WI38 (cell line): Measurements from ENCODE around the gene SNCG.

Source experiments
- H3K4me3 ChIP-seq: 2 replicates; pipeline ENCODE4 v1.5.1; 2011; ENCODE audit warnings: low read depth, mild to moderate bottlenecking, control low read depth, low read length
- TF ChIP-seq, protein P1 (sequence below): IDR thresholded peaks from 2 replicates; pipeline ENCODE4 v1.5.1; 2012; ENCODE audit warnings: low read depth, mild to moderate bottlenecking, control low read depth, low read length

SNCG gene

GRCh38 chr10:86962981-86963310 is 4.5 kb downstream of the SNCG start:
- TF ChIP-seq, protein P1, sequence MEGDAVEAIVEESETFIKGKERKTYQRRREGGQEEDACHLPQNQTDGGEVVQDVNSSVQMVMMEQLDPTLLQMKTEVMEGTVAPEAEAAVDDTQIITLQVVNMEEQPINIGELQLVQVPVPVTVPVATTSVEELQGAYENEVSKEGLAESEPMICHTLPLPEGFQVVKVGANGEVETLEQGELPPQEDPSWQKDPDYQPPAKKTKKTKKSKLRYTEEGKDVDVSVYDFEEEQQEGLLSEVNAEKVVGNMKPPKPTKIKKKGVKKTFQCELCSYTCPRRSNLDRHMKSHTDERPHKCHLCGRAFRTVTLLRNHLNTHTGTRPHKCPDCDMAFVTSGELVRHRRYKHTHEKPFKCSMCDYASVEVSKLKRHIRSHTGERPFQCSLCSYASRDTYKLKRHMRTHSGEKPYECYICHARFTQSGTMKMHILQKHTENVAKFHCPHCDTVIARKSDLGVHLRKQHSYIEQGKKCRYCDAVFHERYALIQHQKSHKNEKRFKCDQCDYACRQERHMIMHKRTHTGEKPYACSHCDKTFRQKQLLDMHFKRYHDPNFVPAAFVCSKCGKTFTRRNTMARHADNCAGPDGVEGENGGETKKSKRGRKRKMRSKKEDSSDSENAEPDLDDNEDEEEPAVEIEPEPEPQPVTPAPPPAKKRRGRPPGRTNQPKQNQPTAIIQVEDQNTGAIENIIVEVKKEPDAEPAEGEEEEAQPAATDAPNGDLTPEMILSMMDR: no peak
- no peak overlapping the region for H3K4me3 ChIP-seq

GRCh38 chr10:86963341-86963919 is 5.0 kb downstream of the SNCG start:
- TF ChIP-seq, protein P1: no peak
- no peak overlapping the region for H3K4me3 ChIP-seq

DNA sequence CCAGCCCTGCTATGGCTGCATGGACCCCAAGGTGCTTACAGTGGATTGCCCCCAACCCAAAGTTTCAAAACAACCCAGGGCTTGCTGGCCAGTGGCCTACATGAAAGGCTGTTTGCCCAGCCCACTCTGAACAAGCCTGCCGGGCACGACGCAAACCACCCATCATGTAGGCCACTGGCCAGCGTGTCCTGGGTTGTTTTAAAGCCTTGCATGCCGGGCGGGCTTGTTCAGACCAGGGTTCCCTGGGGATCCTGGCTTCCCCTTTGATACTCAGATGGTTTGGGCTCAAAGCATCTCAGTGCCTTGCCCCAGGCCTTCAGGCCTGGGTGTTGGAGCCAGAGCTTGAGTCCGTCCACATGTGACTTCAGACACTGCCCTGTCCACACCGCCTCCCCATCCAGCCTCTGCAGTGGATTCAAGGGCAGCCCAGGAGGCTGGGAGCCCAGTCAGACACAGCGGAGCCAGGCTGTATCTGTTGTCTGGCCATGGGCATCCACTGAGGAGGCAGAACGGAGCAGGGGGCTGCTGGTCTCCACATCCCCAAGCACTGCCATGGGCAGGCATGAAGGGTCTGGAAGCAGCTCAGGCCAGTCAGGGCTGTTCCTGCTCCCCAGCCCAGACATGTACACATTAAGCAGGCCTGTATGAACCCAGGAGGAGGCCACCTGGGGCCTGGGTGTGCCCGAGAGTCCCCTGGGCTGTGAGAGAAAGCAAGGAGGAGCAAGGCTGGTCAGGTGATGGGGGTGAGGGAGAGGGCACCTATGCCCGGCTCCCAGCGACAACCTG is 5.9 kb downstream of the SNCG start:
- H3K4me3 ChIP-seq: no peak overlapping the region
- TF ChIP-seq, protein P1: no peak

- no peak overlapping the region for H3K4me3 ChIP-seq
- TF ChIP-seq, protein P1: no peak
Measured at GRCh38 chr10:86964847-86965190, 6.4 kb downstream of the SNCG start.

DNA sequence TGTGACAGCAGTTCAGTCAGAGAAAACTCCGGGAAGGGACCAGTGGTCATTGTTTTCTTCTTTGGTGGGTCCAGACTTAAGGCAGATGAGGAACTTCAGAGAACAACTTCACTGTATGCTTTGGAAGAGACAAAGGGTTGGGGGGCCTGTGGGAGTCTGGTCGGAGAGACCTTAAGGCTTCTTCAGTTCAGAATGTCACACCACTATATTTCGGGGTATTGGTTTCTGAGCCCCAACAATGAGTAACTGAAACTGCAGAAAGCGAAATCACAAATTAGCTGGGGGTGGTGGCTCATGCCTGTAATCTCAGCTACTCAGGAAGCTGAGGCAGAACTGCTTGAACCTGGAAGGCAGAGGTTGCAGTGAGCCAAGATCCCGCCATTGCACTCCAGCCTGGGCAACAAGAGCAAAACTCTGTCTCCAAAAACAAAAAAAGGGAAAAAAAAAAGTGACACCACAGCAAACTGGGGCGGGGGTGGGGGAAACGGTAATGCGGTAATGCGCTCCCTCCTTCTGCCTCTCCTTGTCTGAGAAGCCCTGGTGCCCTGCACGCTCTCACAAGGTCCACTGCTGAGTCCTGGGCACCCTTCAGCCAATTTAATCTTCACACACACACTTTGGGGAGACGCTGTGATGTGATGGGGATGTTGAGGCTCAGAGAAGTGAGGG is 7.7 kb downstream of the SNCG start:
- H3K4me3 ChIP-seq: no peak overlapping the region
- TF ChIP-seq, protein P1: no peak

GRCh38 chr10:86967481-86967941 is 9.1 kb downstream of the SNCG start:
- TF ChIP-seq, protein P1: no peak
- H3K4me3 ChIP-seq: no peak overlapping the region

- H3K4me3 ChIP-seq: no peak within 1 kb of the TSS
- TF ChIP-seq, protein P1: no peak
Measured at GRCh38 chr10:86968271-86968993, 10.0 kb downstream of the SNCG start, which contains the start of gene ADIRF. ADIRF (plus strand) TSS chr10:86968482; CDS start chr10:86968545, 63 bp downstream.
